Skin of body (tissue), 2 donors: ENCODE measurements around the gene LPAR1. TPM values are rescaled to one million over a fixed set of nuclear protein-coding genes. Genes with fewer than 3 reads are reported as not detected.

Experiments used
- DNase-seq: peaks from one replicate; lab custom pipeline; 2025; lab: John Stamatoyannopoulos, UW
- total RNA-seq: library from RNA; depleted of rRNA; stranded (reverse); fragments of >200 nt; gene quantifications from one replicate; pipeline ENCODE4 v1.2.3, GENCODE V29; 2014

Gene LPAR1
- total RNA-seq, 1 donor from 2014 or later = 47.3 TPM

DNA sequence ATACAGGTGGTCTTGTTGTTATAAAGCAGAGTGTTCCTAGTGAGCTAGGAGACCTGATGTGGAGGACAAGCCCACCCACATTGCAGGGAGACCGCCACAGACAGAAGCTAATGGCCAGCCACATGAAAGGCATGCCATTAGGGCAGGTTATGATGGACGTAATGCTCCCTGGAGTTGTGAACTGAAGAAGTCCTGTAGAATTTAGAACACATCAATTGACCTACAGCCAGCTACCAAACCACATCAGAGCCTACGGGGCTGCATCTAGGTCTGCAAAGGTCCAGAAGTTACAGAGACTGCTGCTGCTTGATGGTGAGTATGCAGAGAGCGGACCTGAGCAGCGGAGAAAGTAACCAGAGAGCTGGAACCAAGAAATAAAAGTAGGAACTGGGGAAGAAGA is 116.6 kb downstream of the LPAR1 start:
- no peak for DNase-seq

DNA sequence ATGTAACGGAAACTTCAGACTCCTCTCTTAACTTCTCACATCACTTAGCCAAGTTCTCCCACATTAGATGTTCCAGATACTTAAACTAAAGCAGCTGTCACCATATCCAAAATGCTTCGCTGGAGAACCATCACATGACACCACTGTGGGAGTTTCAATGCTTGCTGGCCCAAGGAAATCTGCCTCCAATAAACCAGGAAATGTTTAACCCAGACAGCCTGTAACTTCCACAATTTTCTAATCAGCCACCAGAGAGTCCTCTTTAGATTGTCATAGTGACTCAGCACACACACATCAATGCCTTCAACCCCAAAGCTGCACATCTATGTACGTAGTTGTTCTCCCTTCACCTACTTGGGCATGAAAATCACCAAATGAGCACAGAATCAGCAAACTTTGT is 118.7 kb downstream of the LPAR1 start:
- DNase-seq = peak; percentile 91

DNA sequence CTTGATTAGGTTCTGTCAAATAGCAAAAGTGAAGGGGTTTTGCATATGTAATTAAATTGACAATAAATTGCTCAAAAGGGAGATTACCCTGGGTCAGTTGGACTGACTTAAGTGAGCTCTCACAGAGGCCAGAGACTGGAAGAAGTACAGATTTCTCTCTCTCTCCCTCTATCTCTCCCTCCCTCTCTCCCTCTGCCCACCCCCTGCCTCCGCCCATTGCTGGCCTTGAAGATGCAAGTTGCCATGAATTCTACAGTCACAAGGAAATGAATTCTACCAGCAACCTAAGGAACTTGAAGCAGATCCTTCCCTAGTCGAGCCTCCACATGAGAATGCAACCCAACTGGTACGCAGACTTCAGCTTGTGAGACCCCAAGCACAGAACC is 119.2 kb downstream of the LPAR1 start:
- DNase-seq = no peak

DNA sequence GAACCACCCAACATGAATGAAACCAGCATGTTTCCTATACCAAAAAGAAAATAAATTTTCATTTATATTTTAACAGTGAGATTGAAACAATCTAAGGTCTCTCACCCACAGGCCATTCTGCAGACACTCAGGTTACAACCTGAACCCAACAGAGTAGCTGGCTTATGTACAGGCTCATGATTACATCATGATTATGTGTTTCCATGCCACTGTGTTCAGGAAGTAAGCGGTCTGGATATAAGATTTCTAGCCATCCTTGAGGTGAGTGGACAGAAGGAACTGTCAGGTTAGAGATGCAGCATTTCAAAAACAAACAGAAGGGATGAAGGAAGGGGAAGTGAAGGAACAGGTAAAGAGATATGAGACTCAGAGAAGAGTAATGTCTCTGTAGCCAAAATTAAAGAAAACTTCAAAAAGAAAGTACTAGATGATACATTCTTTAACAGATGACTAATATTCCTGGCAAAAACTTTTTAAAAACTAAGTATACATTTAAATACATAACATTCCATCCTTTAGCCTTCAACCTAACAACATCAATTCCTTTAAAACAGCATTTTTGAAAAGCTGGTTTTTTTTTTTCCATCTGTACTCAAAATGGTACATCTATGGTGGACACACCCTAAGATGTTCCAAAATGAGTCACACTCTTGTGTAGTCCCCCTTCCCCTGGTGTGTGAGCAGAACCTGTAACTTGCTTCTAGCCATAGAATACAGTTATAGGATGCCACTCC is 119.8 kb downstream of the LPAR1 start:
- DNase-seq = no peak

DNA sequence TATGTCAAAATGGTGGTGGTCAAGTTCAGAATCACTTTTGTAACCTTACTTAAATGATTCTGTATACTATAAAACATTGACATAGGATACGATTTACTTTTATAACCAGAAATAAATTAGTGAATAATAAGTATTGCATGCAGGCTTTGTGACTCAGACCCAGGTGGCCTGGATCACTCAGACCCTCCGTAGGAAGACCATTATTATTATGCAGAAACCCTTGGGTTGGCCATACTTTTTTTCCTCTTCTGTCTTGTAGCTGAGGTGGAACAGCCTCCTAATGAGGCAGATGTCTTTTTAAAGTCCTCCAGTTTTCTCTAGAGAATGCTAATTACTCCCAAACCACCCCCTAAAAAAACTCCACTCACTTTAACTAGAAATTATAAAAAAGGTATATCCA is 121.9 kb downstream of the LPAR1 start:
- no peak for DNase-seq

DNA sequence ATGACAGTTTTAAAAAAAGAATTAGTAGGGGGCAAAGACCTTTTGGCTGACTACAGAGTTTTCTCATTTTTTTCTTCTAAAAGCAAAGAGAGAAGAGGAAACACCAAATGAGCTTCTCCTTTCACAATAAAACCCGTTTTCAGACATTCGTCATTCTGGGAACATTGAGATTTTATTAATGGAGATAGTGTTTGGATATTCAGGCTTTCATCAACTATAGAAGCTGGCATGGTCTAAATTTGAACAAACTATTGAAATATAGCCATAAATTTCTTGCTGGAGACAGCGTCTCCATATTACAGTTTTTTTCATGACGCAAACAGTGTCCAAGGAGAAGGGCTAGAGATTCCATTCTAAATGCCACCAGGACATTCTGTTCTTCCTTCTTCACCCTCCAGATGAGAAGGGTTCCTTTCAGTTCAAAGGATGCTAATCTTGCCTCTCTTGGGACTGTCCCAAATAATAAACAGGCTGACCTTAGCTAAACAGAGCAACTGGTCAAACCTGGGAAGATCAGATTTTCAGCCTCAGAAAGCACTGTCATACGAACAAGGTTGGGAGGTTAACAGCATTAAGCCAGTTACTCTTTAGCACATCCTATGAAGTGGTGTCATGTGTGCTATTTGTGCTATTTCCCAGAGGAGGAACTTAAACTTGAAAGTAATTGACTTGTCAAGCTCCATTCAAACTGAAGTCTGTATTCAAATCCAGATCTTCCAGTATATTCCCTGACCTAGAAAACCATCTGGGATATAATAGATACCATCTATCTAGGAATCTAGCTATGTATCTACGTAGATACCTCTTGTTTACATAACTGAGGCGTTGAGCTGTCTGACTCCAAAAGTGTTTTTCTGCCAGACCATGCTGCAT is 125.6 kb downstream of the LPAR1 start:
- no peak for DNase-seq

DNA sequence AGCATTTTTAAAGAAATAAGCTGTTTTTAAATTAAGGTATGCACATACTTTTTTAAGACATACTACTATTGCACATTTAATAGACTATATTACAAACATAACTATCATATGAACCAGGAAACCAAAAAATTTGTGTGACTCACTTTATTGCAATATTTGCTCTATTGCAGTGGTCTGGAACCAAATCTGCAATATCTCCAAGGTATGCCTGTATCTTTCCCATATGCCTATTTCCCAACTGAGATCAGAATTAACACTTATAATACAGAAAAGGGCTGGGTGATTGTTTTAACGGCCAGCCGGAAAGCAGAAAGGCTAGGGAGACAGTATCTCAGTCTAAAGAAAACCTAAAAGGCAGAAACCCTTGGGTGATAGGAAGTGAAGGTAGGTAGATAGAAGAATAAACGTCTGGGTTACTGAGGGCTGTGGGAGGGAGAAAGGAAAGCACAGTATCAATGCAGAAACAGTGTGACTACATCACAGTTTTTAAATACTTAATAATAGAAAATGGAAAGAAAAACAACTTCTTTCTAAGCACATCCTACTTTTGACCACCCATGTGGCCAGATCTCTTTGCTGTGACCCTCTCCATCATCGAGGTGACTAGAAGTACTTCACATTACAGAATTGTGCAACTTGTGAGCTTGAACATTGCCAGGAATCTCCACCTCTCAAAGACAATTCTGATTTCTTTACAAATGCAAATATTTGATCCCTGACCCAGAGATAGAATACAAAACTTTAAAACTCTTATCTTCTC is 126.4 kb downstream of the LPAR1 start:
- no peak for DNase-seq

DNA sequence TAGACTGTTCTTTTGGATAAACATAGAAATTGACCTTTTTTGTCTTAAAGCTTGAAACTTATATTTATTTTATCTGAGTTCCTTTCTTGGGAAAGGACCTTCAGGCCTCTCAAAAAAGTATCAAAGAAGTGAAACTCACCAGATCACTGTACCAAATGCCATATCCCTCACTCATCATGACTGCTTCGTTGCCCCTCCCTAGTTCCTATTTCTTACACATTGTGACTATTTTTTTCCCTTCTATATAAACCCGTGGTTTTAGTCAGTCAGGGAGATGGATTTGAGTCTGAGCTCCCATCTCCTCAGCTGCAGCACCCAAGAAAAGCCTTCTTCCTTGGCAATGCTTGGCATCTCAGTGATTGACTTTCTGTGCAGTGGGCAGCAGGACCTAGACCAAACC is 129.4 kb downstream of the LPAR1 start:
- no peak for DNase-seq

DNA sequence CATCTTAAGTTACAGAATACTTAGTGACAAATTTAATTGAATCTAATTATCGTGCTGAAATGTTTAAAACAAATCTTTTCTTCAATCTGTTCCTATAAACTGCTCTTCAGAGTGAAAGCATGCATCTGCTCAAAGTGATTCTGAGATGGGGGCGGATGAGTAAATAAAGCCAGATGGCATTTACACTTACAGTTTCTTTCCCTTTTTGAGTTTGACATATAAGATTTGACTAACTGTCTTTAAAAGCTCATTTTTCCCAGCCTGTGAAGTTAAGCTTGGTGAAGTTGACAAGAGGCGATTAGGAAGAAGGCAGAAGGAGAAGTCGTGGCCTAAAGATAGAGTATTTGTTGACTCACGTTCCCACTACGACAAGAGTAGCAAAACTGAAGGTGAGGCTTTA is 137.4 kb downstream of the LPAR1 start:
- peak; percentile 22 for DNase-seq

DNA sequence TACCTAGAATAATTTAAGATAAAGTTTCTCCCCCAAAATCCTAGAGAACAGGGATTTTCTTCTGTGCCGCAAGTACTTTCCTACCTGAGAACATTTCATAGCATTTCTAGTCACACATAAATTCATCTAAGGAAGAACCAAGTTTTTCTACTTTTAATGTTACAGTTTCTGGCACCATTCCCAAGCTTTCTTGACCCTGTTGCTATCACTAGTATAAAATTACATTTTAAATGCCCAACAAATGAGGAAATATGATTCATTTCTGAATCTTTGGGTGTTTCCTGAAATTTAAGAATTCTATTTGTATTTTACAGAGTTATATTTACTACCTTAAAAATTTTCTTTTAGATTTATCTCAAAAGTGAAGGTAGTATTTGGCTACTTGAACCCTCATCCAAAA is 137.8 kb downstream of the LPAR1 start:
- DNase-seq = no peak

DNA sequence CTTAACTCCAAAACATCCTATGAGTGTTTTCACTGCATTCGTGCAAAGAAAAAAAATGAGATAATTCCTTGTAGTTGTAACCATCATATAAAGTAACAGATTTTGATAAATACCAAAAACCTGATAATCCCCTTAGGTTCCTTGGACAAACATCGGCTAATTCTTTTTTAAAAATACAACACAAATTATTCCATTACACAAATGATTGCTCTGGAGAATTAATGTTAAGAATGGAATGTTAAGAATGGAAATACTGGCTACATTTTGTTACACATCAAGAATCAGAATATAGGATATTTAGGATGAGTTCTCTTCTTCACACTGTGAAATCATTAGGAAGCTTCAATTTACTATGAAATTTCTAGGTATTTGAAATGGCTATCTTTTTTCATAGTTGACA is 139.4 kb downstream of the LPAR1 start:
- DNase-seq = peak; percentile 32

DNA sequence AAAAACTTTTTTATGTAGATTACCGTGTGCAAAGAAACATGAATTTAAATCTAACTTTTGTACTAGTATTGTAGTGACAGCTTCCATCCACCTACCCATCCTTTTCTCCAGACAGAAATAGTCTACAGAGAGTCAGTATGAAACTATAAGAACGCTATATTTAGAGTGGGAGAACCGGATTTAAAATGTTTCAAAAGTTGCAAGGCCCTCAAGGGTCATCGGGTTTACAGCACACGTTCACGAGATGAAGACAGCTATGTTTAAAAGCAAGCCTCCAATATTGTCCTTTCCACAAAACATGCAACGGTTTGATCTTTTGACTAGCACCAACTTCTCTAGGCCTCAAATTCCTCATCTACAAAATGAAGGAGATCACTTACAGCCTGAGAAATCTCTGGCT is 139.9 kb downstream of the LPAR1 start:
- DNase-seq = no peak

DNA sequence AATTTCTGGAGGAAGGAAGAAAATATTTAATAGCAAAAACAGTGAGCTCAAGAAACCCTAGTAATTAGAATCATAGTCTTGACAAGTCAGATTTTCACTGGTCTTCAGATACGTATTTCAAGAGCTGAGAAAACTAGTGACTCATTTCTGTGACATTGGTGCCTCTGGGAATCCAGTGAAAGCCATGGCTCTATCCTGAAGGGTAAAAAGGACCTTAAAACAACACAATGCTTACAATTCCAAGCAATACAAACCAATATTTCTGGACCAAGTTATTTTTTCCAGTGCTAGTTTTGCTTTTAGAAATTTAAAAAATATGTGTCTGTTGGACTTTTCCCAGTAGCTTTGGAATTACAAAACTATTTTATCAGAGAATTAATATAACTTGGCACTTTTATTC is 140.3 kb downstream of the LPAR1 start:
- DNase-seq = no peak

DNA sequence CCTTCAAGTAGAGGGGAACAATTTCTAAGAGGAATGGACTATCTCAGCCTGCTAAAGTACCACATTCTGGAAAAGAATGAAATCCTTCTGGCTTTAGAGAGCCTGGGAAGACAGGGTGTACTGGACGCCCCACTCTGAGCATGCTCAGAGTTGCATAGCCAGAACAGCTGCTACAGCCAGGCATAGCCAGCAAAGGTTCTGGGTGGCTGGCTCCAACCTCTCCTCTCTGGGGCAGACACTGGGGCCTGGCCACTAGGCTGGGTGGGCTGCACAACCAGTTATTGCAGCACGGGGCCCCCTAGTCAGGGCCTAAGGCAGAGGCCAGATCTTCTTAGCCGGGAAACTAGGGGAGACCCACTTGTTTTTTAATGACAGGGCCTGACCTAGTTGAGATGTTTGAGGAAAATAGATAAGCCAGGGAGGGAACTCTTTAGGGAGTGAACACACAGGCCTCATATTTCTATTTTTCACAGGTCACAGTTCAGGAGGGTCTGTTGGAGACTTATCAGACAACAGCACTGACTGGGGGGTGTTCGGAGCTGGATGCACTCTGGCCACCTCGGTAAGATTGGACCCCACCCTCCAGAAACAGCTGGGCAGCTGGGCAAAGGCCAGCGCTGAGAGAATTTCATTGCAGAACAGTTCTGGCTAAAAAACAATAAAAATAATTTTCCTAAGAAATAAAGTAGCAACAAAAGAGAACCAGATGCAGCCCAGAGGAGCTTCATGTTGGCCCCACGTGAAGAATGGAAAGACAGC is 142.9 kb downstream of the LPAR1 start:
- DNase-seq = peak; percentile 5

DNA sequence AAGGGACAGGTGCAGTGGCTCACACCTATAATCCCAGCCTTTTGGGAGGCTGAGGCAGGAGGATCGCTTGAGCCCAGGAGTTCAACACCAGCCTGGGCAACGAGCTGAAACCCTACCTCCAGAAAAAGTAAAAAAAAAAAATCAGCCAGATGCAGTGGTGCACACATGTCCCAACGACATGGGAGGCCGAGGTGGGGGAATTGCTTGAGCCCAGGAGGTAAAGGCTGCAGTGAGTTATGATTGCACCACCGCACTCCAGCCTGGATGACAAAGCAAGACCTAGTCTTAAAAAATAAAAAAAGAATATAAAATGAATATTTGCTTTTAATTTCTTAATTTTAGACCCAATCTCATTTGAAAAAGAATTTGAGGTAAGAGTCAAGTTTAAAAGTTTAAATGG is 143.5 kb downstream of the LPAR1 start:
- DNase-seq = no peak

DNA sequence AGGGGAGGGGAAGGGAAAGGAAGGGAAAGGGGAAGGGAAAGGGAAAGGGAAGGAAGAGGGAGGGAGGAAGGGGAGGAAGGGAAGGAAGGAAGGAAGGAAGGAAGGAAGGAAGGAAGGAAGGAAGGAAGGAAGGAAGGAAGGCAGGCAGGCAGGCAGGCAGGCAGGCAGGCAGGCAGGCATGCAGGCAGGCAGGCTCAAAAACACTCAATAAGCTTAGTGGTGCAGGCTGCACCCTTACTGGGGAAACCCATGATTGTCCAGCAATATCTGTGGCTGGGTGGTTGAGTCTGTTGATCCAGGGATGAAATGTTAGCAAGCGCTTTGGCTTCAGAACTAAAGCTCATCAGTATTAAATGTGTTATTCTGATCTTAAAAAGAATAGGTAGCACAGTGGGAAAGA is 145.6 kb downstream of the LPAR1 start:
- DNase-seq = no peak

DNA sequence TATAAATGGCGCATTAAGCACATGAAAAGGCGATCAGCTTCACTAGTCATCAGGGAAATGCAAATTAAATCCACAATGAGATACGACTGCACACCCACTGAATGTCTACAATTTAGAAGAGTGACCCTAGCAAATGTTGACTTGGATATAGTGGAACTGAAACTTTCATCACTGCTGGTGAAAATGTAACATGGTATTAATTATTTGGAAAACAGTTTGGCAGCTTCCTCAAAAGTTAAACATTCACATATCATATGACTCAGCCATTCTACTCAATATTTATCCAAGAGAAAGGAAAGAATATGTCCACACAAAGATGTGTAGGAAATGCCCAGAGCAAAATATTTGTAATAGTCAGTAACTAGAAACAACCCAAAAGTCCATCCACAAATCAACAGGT is 146.5 kb downstream of the LPAR1 start:
- peak; percentile 2 for DNase-seq

DNA sequence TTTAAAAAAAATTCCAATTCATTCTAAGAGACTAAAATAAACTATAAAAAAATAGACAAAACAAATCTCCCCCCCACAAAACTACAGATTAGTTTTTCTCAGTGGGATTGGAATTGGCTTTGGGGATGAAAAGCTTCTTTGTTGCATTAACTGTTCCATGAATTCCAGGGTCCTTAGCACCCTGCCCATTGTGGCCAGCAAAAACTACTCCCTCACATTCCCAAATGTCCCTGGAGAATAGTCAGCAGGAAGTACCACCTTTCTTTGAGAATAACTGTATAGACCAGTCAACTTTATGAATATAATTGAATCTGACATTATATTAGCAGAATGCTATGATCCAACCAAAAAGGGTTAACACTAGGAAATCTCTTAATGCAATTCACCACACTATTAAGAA is 147.9 kb downstream of the LPAR1 start:
- no peak for DNase-seq

DNA sequence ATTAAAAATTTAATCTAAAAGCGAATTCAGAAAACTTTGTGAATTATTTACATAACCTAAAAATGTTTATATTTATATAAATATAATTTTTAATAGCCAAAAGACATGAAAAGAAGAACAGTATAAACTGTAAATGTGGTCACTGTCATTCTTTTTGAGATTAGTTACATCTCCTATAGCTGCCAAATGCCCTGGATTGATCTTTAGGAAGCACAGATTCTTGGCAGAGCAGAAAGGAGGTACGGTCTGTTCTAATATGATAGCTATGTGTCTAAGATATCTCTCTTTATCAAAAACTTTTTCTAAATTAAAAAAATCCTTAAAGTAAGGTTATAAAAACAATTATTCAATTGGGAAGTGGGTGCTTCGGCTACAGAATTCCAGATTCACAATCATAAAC is 151.0 kb downstream of the LPAR1 start:
- no peak for DNase-seq

DNA sequence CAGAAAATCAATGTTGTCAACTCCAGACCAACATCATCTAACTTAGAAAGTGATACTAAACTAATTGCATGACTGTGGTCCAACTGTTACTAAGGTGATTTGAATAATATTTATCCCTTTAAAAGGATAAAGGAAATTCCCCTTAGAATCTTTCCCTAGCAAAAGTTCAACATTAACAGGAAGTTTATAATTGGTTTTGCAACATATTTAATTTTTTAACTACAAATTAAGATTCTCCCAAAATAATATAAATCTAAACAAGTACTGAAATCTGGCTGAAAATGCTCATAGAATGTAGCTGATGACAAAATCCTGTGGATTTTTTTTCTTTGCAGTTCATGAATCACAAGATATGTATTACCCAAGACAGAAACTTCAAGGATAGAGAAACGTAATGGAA is 151.4 kb downstream of the LPAR1 start:
- no peak for DNase-seq

DNA sequence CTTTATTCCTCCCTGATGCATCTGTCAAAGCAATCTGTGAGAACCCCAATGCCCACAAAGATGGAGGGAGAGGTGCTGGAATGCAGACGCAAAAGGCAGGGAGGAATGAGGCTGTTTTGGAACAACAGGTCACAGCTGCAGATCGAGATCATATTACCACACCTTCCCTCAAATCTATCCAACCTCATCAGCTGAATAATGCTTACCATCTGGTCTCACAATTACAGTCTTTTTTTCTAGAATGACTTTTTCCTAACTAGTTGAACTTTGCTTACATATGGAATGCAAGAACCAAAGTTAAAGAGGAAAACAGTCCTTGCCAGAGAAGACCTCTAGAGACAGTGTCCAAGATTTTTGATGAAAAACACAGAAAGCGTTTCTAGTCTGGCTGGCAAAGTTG is 158.1 kb downstream of the LPAR1 start:
- peak; percentile 58 for DNase-seq
